A204.1 (cell line): Measurements from ENCODE around the gene SPPL2A.
"Not testable (repeated sequence)": the region's sequence is repeated elsewhere in the genome, so short reads cannot be mapped to it uniquely, and the experiment has no call there.

ENCODE experiments used
- FAIRE-seq: peaks from 2 replicates; lab custom pipeline; 2012; peaks lifted over from hg19 to GRCh38; lab: Jason Lieb, UNC

SPPL2A gene, protein sequence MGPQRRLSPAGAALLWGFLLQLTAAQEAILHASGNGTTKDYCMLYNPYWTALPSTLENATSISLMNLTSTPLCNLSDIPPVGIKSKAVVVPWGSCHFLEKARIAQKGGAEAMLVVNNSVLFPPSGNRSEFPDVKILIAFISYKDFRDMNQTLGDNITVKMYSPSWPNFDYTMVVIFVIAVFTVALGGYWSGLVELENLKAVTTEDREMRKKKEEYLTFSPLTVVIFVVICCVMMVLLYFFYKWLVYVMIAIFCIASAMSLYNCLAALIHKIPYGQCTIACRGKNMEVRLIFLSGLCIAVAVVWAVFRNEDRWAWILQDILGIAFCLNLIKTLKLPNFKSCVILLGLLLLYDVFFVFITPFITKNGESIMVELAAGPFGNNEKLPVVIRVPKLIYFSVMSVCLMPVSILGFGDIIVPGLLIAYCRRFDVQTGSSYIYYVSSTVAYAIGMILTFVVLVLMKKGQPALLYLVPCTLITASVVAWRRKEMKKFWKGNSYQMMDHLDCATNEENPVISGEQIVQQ

DNA sequence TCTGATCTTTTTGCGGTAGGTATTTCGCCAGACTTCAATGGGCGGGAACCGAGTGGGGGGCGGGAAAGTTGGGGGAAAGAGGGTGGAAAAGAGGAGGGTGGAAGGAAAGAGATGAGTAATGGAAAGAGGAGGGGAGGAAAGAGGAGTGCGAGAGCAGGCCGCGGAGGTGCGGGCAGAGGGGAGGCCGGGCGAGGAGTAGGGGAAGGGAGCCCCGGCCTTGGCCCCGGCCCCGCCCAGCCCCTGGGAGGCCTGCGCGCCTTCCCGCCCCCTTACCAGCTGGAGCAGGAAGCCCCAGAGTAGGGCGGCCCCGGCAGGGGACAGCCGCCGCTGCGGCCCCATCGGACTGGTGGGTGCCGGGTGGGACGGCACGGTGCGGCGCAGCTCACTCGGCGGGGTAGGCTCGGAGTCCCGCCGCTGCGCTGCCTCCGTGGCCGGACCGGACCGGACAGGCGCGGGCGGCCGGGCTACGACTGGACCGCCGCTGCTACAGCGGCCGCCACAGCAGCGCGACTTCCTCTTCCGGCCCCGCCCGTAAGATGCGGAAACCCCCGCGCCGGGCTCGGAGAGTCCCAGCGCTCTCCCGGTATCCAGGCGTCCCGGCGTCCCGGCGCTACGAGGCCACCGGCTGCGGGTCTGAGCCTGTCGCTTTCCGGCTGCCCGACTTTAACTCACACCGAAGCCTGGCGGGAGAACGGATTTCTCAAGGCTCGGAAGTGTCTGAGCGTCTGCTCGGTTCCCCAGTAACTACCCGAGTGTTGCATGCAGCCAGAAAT, at the start of gene SPPL2A:
SPPL2A (minus strand) TSS at position 512 of the 773 bp plus-strand sequence; CDS start at position 339, 173 bp downstream.
- FAIRE-seq = peak; percentile 27

GRCh38 chr15:50814634-50815033, 49.1 kb upstream of the SPPL2A start:
- FAIRE-seq = no peak

DNA sequence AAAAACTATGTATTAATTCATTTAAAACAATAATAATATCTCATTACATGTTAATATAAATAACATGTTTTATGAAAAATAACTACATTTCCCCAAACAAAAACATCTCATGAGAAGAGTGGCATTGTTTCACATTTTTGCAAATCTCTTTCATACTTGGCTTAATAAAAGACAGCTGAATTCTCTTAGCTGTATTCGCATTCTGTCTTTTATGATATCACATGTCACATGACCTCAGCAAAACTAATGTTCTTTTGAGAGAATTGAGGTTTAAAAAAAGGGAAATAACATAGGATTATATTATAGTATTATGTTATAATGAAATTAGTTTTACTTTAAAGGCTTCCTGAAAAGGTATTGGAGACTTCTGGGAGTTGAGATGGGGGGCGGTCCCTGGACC, 48.4 kb upstream of the SPPL2A start:
- FAIRE-seq = no peak

- FAIRE-seq = no peak
These were observed 47.6 kb upstream of the SPPL2A start for GRCh38 chr15:50813089-50813488.

DNA sequence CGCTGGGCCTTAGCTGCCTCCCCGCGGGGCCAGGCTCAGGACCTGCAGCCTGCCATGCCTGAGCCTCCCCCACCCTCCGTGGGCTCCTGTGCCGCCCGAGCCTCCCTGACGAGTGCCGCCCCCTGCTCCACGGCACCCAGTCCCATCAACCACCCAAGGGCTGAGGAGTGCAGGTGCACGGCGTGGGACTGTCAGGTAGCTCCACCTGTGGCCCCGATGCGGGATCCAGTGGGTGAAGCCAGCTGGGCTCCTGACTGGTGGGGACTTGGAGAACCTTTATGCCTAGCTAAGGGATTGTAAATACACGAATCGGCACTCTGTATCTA, 46.6 kb upstream of the SPPL2A start:
- FAIRE-seq = not testable (repeated sequence)

DNA sequence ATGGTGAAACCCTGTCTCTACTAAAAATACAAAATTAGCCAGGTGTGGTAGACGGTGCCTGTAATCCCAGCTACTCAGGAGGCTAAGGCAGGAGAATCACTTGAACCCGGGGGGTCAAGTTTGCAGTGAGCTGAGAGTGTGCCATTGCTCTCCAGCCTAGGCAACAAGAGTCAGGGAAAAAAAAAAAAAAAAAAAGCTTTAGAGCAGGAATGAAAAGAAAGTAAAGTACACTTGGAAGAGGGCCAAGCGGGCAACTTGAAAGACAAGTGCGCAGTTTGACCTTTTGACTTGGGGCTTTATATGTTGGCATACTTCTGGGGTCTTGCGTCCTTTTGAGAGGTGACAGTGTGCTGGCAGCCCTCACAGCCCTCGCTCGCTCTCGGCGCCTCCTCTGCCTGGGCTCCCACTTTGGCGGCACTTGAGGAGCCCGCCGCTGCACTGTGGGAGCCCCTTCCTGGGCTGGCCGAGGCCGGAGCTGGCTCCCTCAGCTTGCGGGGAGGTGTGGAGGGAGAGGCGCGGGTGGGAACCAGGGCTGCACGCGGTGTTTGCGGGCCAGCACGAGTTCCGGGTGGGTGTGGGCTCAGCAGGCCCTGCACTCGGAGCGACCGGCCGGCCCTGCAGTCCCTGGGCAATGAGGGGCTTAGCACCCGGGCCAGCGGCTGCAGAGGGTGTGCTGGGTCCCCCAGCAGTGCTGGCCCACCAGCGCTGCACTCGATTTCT, 46.1 kb upstream of the SPPL2A start:
- FAIRE-seq = not testable (repeated sequence)

DNA sequence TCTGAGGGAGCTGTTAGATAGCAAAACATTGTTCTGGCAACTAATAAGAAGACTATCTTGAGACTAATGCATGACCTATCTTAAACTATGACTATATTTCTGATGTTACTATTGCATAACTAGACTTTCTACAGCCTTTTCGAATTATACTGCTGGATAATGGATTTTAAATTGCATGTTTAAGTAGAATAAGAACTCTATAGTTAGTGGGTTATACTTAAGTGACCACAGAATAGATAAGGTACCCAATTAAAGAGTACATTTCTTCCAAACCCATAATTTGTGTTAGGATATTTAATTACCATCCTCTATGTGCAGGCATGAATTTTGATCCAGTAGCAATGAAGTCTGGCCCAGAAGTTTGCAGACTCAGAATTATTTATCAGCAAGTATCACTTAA, 44.6 kb upstream of the SPPL2A start:
- no peak for FAIRE-seq

- no peak for FAIRE-seq
These were observed 43.2 kb upstream of the SPPL2A start for GRCh38 chr15:50808728-50809127.

- no peak for FAIRE-seq
These were observed 38.1 kb upstream of the SPPL2A start for GRCh38 chr15:50803479-50804180.

- FAIRE-seq = no peak
These were observed 35.2 kb upstream of the SPPL2A start for GRCh38 chr15:50800715-50801114.

GRCh38 chr15:50798684-50799083, 33.2 kb upstream of the SPPL2A start:
- no peak for FAIRE-seq

GRCh38 chr15:50797926-50798325, 32.4 kb upstream of the SPPL2A start:
- no peak for FAIRE-seq

- FAIRE-seq = no peak
These were observed 26.0 kb upstream of the SPPL2A start for GRCh38 chr15:50791486-50791885.

DNA sequence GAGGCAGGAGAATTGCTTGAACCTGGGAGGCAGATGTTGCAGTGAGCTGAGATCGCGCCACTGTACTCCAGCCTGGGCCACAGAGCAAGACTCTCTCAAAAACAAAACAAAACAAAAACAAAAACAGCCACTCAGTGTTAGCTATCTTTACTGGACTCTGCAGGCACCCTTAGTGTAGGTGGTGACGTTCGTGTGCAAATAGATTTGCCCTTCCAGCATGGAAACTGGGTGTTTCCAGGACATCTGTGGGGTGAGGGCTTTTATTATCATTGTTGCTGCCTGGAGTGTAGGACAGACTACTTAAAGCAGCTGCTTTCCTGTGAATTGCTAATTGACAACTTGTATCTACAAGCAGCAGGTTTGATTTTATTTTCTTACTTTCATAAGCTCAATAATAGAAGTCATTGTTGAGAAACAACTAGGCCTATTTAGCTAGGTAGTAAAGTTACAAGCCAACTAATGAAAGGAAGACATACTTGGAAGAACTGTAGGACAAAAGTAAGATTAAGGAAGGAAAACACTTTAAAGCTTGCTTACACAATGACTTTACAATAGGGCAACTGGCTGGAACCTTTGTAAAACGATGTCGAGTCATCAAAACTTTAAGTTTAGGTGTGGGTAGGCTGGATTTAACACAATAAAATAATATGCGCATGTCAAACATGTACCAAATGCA, 25.4 kb upstream of the SPPL2A start:
- FAIRE-seq = no peak

GRCh38 chr15:50786871-50787270, 21.4 kb upstream of the SPPL2A start:
- FAIRE-seq = no peak

- FAIRE-seq = no peak
These were observed 20.9 kb upstream of the SPPL2A start for GRCh38 chr15:50786438-50786837.

DNA sequence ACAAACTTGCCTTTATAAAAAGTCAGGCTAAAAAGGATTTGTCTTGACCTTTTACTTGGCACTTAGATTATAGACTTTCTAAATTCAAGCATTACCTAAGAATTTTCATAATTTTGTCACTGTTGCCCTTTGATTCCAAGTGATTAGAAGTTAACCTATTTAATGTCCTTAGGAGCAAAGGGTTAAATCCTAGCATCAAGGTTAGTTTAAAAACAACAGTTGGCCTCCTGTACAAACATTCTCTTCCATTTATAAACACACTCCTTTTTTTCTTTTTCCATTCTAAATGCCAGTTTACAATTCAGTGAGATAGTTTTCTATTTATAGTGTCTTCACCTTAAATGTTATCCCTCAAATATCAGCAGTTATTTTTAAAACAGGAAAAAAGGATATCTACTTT, 18.4 kb upstream of the SPPL2A start:
- FAIRE-seq = no peak

GRCh38 chr15:50783411-50783810, 17.9 kb upstream of the SPPL2A start:
- FAIRE-seq = no peak

GRCh38 chr15:50778086-50778485, 12.6 kb upstream of the SPPL2A start:
- no peak for FAIRE-seq

DNA sequence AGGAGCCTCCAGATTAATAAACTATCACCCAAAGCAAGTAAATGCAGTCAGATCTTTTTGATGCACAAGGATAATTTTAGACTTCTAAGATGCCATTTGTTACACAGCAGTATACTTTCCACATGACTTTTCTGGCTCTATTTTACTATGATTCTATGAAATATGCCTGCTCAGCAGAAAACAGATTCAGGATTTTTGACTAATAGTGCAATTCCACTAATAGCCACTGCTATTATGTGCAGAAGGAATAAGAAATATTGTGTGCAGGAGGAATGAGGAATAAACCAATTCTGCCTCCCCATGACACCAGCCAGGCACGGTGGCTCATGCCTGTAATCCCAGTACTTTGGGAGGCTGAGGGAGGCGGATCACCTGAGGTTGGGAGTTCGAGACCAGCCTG, 11.5 kb upstream of the SPPL2A start:
- no peak for FAIRE-seq

DNA sequence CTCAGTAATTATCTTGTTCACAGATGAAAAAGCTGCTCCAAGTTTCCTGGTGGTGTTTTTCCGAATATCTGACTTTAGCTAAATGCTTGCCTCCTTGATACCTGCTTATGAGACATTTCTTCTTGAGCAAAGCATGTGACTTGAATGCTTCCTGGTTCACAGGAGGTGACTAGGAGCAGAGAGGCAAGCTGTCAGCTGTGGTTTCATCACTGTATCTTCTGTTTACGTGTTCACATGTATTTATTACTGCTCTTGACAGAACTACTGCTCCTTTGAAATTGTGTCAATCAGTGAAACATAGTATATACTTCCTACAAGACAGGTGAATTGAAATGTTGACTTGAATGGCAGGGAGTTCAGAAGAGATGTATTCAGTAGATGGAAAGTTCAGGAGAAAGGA, 8.9 kb upstream of the SPPL2A start:
- no peak for FAIRE-seq

DNA sequence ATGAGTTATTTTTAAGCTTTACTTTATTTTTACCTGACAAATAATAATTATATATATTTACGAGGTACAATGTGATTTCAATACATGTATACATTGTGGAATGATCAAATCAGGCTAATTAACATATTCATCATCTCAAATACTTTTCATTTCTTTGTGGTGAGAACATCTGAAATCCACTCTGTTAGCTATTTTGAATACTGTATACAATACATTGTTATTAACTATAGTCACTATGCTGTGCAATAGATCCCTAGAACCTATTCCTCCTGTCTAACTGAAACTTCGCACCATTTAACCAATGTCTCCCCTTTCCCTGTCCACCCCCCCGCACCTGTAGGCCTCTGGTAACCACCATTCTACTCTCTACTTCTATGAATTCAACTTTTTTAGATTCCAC, 7.9 kb upstream of the SPPL2A start:
- FAIRE-seq = no peak
